ENCODE results near the gene LMOD2.

The LMOD2 gene

DNA sequence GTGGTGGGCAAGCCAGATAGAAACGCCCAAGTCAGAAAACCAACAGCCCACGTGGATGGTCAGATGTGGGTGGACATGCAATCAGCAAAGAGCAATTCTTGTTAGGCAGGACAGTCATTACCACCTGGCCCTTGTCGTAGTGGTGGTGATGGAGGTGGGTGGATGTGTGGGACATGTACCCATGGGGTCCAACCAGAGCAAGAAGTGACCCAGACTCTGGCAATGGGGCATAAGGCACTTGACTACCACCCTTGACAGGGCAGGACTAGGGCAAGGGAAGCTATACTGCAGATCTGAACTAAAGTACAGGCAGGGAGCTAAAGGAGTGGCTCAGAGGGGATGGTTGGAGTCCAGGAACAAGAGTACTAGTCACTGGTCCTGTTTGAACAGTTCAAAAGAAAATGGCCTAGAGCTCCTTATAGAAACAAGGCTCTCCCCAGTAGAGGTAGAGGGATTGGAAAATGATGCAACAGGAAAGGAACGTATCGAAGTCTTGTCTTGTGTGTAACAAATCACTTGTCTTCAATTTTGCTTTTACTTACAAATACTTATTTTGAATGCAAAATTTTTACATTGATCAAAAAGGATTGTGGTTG is 17.6 kb downstream of the LMOD2 start:
- DNase-seq, result no peak

DNA sequence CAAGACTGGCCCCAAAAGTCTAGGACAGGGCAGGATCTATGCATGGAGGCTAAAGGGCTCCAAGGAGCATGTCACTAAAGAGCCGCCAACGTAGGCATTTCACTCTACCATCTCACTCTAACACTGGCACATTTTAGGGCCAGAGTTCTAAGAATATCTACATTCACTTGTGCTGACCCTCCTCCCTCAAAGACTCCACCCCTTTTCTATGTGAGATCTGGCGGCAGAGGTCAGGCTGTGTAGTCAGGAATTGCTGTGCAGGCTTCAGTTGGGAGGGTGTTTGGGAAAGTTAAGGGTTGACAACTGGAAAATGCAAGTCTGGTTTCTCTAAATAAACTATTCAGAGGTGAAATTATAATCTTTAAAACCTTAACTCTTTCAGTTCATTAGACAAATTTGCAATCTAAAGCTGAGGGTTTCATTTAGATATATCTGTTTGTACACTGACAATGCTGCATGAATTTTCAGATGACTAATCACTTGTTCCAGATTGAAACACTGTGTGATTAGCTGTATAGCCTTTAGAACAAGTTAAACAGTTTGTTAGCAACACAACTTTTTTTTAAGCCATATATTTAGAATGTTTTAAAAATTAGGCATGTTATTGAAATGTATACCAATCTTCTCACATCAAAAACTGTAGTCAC is 18.2 kb downstream of the LMOD2 start:
- no peak for DNase-seq

DNA sequence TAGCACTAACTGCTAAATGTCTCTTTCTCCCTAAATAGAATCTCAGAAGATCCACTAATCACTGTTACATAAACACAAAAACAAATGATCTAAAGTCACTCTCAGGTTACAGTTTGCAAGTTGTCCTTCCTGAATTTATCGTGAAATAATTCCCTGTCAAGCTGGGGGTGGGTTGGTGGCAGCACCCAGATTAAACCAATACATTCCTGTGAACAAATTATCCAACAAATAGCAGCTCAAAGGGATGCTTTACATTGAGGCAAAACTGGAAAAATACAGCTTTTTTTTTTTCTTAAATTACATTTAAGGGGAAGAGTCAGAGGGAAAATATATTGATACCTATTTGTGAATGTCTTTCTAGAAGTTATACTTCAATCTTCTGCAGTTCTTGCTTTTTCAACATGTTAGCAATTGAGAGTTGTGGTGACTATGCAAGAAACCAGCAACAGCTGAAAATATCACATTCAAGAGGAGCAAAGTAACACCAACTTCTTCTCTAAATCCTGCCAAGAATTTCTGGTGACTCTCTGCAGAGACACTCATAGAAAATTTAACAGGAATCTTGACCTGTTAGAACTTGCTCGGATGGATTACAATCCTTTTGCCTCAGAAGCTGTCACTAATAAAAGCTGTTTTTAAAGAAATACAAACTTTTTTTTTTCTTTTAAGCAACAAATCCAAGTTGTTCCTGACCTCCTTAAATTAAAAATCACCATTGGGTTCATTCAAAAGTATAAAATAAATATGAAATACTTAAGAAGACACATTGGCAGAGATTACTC is 18.9 kb downstream of the LMOD2 start:
- DNase-seq, result no peak

DNA sequence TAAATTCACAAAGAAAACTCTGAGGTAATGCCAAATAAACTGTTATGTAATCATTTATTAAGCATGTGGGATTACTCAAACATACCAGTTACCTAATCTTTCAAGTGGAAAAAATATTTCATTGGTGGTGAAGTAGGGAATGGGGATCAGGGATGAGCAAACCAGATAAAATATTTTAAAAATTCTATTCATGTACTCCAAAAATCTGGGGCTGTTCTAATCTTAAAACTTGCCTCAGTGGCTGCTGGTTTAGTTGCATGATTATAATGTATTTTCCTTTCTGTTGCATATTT is 19.5 kb downstream of the LMOD2 start:
- no peak for DNase-seq

DNA sequence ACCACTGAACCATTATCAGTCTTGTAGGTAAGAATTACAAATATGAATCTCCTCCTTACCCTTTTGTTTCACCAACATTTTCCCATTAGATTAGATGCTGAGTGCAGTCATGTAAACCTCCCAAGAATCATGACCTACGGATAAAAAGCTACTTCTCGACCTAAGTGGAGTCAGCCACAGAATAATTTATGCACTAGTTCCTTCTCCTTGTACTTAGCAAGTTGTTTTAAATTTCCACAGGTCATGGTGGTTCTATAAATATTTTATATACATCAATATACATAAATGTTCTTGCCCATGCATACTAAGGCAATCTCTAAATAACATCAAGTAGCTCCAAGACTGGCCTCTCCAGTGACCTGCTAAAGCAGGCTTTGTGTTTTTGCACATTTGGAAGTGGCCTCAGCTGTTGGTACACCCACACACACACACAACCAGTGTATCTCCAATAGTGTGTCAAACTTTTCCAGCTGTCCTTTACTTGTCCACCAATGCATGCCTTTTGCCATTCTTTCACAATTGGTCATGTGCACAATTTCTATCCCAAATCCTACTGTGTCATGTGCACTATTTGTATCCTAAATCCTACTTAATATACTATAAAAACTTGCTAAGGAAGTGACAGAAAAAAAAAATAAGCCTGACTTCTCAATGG is 21.5 kb downstream of the LMOD2 start:
- no peak for DNase-seq

DNA sequence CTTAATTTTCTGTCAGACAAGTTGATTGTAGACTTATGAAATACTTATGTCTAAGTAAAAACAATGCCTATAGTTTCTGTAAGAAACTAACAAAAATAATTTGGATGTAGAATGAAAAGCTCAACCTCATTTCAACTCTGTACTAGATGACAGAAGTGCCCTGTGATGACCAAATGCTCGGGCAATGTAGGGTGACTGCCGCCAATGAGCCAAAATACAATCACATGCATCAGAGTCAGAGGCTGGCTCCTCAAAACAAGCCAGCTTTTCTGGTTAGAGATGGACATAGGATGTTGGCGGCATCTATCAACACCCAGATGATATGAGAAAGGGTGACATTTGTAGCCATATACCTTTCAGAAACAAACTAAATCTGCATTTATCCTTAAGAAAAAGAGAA is 23.9 kb downstream of the LMOD2 start:
- no peak for DNase-seq

DNA sequence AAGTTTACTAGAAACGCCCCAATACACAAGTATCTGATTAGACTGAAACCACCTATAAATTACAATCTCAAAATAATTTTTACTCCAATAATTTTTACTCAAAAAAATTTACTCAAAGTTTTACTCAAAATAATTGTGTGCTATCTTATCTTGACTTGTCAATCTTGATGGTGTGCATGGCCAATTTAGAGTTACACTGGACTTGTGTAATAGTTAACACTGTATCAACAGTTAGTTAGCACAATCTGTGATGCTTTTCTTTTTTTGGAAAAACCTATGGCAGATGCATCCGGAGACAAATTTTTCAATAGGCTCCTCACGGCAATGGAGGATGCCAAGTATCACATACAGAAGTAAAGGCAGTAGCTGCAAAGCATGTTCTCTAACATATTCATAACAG is 24.9 kb downstream of the LMOD2 start:
- DNase-seq, result no peak

DNA sequence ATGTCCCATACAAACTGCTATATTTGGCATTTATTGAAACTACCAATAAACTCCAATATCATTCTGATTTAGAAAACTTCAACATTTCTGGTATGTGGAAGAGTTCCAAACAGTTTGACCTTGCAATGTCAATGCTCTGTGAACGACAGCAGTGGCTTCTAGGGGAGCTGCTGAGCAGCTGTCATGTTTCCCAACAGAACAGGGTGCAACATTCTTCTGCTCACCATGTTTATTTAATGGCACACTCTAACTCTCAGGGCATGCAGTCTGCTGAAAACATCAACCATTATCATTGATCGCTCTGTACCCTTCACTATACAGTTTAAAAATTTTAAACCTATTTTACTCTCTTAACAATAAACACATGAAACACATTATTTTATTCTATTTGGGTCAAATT is 25.9 kb downstream of the LMOD2 start:
- no peak for DNase-seq

DNA sequence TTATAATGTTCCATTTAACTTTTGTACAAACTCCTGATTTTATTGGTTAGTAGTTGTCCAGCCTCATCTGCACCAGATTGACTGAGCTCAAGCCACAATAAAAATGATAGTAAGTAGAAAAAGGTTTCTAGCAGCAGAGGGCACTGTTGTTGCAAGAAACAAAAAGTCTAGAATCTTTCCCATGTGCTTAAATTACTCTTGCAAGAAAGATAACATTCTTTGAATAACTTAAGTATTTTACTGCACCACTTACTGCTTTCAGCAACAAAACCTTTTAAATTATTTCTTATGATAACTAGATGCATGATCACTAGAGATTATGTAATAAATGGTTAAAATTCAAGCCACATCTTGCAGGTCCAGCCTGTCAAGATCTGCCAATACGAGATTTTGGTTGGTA is 27.0 kb downstream of the LMOD2 start:
- no peak for DNase-seq

DNA sequence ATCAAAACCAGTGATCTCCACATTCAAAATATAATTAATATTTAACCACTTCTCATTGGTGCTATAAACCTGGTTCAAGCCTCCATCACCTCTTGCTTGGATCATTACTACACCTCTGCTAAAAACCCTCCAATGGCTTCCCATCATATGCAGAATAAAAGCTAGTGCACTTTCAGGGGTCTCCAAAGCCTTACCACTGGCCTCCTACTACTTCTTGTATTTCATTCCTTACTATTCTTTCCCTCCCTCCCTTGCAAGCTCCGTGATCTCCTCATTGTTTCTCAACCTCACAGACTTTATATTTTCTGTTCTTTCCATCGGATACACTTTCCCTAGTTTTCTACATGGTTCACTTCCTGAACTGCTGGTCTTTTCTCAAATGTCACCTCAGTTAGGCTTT is 31.5 kb downstream of the LMOD2 start:
- DNase-seq, result no peak

DNA sequence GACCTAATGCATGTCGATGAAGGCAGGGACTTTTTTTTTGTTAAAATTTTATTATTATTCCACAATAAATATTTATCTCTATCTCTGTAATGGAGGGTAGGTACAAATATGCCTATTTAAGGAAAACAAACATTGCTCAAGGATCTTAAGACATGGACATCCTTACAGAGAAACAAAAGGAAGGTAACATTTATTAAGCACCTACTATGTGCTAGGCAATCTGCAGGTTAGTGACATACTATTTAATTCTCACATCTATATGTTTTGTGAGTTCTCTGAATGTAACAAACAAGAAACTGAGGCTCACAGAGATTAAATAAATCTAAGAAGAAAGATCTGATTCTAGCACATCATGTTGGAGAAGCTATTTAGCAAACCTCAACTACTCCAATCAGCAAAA is 32.1 kb downstream of the LMOD2 start:
- no peak for DNase-seq

DNA sequence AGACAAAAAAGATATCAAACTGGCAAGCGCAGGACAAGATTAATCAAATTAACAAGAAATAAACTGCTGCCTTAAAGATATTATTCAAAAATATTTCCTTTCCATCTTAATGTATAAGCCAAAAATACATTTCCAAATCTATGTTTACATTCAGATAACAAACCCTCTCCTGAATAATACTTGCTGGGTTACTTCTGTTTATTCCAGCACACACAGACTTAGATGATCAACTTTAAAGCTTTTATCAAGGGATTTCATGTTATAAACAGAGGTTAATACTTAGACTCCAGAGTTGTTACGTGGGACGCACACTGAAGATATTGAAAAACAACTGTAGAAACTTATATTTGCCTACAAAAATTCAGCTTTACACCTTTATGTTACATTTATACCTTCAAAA is 33.6 kb downstream of the LMOD2 start:
- no peak for DNase-seq

DNA sequence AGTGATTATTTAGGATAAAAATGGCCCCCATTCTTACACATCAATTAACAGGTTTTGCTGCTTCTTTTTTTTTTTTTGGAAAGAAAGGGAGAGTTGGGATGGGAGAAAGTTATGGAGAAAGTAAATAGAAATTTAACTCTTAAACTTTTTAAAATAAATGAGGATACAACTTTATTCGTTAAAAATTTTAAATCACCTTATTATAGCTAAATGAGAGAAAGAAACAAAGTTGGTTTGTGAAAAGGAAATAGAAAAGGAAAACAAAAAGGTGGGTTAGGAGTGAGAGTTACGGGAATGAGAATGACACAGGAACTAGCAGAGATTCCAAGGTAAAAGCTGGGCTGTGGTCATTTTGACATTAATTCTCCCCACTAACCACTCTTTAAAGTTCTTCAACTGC is 34.9 kb downstream of the LMOD2 start:
- no peak for DNase-seq

DNA sequence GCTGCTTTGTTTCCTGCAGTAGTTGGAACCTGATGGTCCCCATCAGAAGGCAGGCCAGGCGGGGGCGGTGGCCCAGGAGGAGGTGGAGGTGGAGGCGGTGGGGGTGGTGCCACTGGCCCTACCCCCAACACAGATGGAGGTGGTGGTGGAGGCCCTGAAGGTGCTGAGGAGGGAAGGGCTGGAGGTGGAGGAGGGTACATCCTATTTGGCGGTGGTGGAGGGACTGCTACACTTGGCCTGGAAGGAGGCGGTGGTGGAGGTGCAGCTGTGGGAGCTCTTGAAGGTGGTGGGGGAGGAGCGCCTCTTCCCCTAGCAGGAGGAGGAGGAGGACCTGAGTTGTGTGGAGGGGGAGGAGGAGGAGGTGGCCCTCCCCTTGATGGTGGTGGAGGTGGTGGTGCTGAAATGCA is 36.8 kb downstream of the LMOD2 start:
- no peak for DNase-seq

DNA sequence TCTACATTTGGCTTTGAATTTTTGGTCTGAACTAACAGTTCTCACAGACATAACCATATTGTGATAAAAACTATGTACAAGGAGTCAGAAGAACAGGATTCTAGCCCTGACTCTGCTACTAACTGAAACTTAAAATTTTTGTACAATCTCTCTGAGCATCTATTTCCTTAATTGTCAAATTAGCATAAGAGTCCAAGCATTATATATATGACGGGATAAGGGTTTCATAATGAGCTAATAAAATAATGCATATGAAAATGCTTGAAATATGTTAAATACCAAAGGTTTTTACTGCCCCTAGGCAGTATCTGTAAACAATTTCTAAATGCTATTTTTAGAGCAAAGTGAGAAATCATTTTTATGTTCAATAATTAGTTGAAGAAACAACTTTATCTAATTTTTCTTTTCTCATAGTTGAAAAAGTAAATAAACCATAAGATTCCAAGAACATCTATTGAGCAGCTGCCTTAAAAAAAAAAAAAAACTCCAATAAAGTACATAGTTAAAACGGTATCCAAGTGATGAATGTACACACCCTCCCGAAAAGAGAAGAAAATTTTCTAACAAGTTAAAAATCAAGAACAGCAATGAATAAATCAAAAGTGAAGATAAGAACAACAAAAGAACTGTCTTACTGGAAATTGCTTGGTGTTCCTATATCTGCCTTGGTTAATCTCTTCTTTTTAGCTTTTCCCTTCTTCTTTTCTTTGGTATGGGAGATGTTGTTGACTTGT is 40.4 kb downstream of the LMOD2 start:
- no peak for DNase-seq

DNA sequence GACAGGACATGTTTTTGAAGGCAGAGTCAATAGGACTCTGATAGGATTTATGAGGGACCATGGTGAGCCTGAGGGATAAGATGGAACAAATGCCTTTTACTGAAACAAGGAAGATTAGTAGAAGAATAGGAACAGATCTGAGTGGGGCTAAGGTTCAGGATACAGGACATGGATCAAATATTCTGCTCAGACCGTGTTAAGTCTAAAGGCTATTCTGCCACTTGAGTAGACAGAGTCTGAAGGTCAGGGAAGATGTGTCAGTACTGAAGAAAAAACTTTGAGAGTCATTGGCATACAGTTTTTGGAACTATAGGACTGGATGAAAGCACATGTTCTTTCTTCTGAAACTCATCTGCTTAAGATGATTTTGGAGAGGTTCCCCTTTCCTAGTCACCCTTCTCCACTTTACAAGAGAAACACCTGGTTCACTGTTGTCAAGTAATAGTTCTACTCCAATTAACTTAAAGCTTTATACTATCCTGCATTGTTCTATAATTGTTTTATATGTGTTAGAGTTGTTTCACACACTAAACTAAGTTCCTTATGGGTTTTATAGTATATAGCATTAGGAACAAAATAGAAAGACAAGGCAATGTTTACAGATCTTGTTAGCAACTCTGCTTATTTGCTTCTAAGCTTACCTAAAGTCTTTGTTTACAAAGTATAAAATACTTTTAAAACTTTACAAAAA is 49.7 kb downstream of the LMOD2 start:
- no peak for DNase-seq

DNA sequence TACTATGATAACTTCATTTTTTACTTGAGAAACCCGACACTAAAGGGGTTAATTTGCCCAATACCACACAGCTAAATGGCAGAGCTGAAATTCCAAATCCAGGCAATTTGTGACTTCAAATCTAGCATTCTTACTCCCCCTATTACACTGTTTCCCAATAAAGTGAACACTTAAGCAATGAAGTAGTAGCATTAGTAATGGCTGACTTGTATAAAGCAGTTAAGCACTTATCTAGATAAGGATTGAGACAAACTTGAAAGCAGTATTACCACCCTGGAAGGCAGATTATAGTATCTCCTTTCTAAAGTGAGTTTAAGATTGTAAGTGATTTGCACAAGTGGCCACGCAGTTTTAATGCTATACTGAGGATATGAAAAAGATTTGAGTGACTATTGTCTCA is 53.9 kb downstream of the LMOD2 start:
- DNase-seq, result no peak

DNA sequence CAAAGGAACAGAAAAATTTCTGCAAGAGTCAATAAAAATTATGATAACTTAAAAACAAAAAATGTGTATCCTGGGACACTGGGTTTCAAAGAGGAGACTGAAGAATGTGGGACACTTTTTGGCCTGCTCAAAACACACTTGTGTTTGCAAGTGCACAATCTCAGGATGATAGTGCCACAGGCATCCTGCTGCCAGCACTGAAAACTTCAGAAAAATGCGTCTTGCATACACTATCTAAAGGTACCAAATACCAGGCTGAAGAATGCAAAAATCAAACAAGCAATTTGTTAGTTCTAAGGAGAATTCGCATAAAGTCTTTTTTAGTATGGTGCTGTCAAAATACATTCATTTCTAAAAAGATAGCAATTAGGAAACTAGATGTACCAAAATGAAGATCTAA is 55.0 kb downstream of the LMOD2 start:
- DNase-seq, result no peak

DNA sequence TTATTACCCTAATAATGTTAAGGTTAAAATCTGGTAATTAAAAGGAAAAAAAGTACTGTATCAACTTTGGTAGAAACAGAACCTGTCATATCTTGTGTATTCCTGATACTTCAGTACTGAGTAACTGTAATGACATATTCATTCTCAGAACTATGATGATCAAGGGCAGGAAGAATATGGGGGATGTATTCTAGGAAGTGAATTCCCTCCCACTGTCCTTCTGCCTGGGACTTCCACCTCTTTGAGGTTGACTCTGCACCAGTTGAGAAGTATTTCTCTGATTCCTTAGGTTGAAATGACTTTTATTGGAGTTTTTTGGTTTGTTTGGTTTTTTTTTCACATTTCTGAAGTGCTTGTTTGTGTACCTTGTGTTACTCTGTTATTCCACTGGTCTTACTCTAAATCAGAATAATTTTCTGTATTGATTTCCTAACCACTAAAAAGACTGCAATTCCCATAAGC is 56.2 kb downstream of the LMOD2 start:
- no peak for DNase-seq

DNA sequence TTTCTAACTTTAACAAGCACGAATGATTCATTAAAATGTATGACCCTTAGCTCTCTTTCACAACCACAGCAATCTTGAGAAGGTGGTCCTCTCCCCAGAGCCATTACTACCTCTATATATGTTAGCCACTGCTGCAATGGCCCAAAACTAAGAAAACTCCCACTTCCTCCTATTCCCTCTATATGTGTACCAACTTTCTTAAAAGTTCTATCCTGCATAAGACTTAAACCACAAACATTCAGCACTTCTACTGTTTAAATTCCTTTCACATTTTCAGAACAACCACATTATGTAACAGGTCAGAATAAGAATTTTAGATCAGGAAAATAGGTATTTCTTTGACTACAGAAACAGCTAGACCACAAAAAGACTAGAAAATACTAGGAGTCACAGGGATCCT is 57.0 kb downstream of the LMOD2 start:
- DNase-seq, result no peak

Measured in nucleus accumbens (tissue), 56 donors.